H1 (cell line): Measurements from ENCODE around the gene MMP24OS. TPM values are rescaled to one million over a fixed set of nuclear protein-coding genes. Genes with fewer than 3 reads are reported as not detected.

Experiments
- CTCF ChIA-PET: fragments of 300-600 bp; sonication (Branson Sonifier 250); formaldehyde crosslinking; loops from one replicate; lab custom pipeline; 2021; ENCODE audit not compliant: partially characterized antibody; lab: Charles Lee
- POLR2A ChIA-PET: fragments of 300-600 bp; sonication (Branson Sonifier 250); formaldehyde crosslinking; loops from one replicate; lab custom pipeline; 2021; ENCODE audit warnings: inconsistent platforms; ENCODE audit not compliant: partially characterized antibody; lab: Charles Lee
- DNase-seq, 2 experiments: peaks; one replicate each; pipeline versions ENCODE4 v3.0.0 to v3.0.0-alpha.2; 2010 to 2022; ENCODE audit warnings: low spot score in 2 of 2, low read depth in 1 of 2, mixed read lengths in 1 of 2
- FAIRE-seq: peaks from 2 replicates; lab custom pipeline; 2011; peaks lifted over from hg19 to GRCh38; lab: Jason Lieb, UNC
- H2AFZ ChIP-seq: 2 replicates; pipeline ENCODE4 v1.8.1; 2012; ENCODE audit warnings: low read length, inconsistent platforms
- H2AK5ac ChIP-seq: 2 replicates; pipeline ENCODE4 v1.6.1; 2013; ENCODE audit warnings: low read depth, low read length
- H2BK120ac ChIP-seq: replicated peaks from 2 replicates; pipeline ENCODE3; 2013; ENCODE audit warnings: low read depth, low read length, inconsistent platforms
- H2BK12ac ChIP-seq: 2 replicates; pipeline ENCODE4 v1.6.1; 2013; ENCODE audit warnings: low read depth, low read length
- H2BK15ac ChIP-seq: 2 replicates; pipeline ENCODE4 v1.6.1; 2013; ENCODE audit warnings: low read length
- H2BK20ac ChIP-seq: 2 replicates; pipeline ENCODE4 v1.6.1; 2013; ENCODE audit warnings: low read length
- H2BK5ac ChIP-seq: 2 replicates; pipeline ENCODE4 v1.6.1; 2013; ENCODE audit warnings: low read depth, low read length
- H3K14ac ChIP-seq: 2 replicates; pipeline ENCODE4 v1.6.1; 2013; ENCODE audit warnings: inconsistent platforms; ENCODE audit not compliant: insufficient read length
- H3K18ac ChIP-seq: 2 replicates; pipeline ENCODE4 v1.6.1; 2013; ENCODE audit warnings: low read length; ENCODE audit errors: extremely low read depth
- H3K23ac ChIP-seq: 2 replicates; pipeline ENCODE4 v1.6.1; 2013; ENCODE audit warnings: inconsistent platforms; ENCODE audit not compliant: insufficient read length
- H3K23me2 ChIP-seq: 2 replicates; pipeline ENCODE4 v1.6.1; 2013; ENCODE audit warnings: low read depth, low read length
- H3K27ac ChIP-seq: 2 replicates; pipeline ENCODE4 v1.6.1; 2011; ENCODE audit warnings: low read depth, low read length, inconsistent platforms
- H3K27me3 ChIP-seq, 4 experiments: replicated peaks in 1 of 4; 1 replicate in 1 of 4; 2 replicates in 3 of 4; pipeline versions ENCODE4 v1.6.1 to v1.8.1; 2011 to 2013; ENCODE audit warnings: low read length in 3 of 4, mild to moderate bottlenecking in 3 of 4, inconsistent platforms in 2 of 4, mixed read lengths in 2 of 4, moderate library complexity in 1 of 4; ENCODE audit not compliant: control insufficient read depth in 3 of 4, insufficient read depth in 3 of 4; ENCODE audit errors: extremely low read depth in 1 of 4
- H3K36me3 ChIP-seq, 4 experiments: 2 replicates each; pipeline versions ENCODE4 v1.6.1 to v1.8.1; 2011 to 2013; ENCODE audit warnings: mild to moderate bottlenecking in 4 of 4, low read length in 3 of 4, moderate library complexity in 2 of 4, control low read depth in 1 of 4, inconsistent platforms in 1 of 4; ENCODE audit not compliant: insufficient read depth in 4 of 4, control insufficient read depth in 2 of 4
- H3K4ac ChIP-seq: replicated peaks from 2 replicates; pipeline ENCODE3; 2013; ENCODE audit warnings: low read length, low read depth, mixed read lengths, inconsistent platforms; ENCODE audit not compliant: insufficient read length
- H3K4me1 ChIP-seq, 4 experiments: replicated peaks in 1 of 4; 1 replicate in 1 of 4; 2 replicates in 3 of 4; pipeline versions ENCODE4 v1.6.1 to v1.8.1; 2011 to 2013; ENCODE audit warnings: low read length in 3 of 4, inconsistent platforms in 2 of 4, mixed read lengths in 1 of 4; ENCODE audit not compliant: insufficient read depth in 4 of 4, control insufficient read depth in 3 of 4
- H3K4me2 ChIP-seq, 2 experiments: 2 replicates each; pipeline versions ENCODE4 v1.6.1 to v1.8.1; 2011 to 2013; ENCODE audit warnings: low read depth in 2 of 2, low read length in 2 of 2, control low read depth in 1 of 2, inconsistent platforms in 1 of 2, mild to moderate bottlenecking in 1 of 2; ENCODE audit not compliant: insufficient read depth in 1 of 2
- H3K4me3 ChIP-seq, 4 experiments: fragments of 200-600, 300-600 bp in 1 of 4; sonication (generic), shearing (Covaris generic), sonication (Bioruptor Twin) in 1 of 4; 2 replicates each; pipeline versions ENCODE4 v1.5.1 to v1.8.1; 2011 to 2016; ENCODE audit warnings: low read length in 4 of 4, low read depth in 3 of 4, control low read depth in 2 of 4, inconsistent platforms in 2 of 4, mild to moderate bottlenecking in 2 of 4, mixed read lengths in 1 of 4, moderate library complexity in 1 of 4; ENCODE audit not compliant: insufficient read depth in 2 of 4; ENCODE audit errors: extremely low read depth in 1 of 4
- H3K56ac ChIP-seq: replicated peaks from 2 replicates; pipeline ENCODE3; 2013; ENCODE audit warnings: low read depth, mild to moderate bottlenecking, mixed read lengths, low read length, inconsistent platforms; ENCODE audit not compliant: insufficient read length
- H3K79me1 ChIP-seq: 2 replicates; pipeline ENCODE4 v1.6.1; 2013; ENCODE audit warnings: low read depth, low read length, control low read depth
- H3K79me2 ChIP-seq, 2 experiments: 2 replicates each; pipeline versions ENCODE4 v1.6.1 to v1.8.1; 2012 to 2013; ENCODE audit warnings: low read length in 2 of 2, mild to moderate bottlenecking in 2 of 2, inconsistent platforms in 1 of 2; ENCODE audit not compliant: insufficient read depth in 2 of 2, control insufficient read depth in 1 of 2
- H3K9ac ChIP-seq, 4 experiments: replicated peaks in 1 of 4; 1 replicate in 1 of 4; 2 replicates in 3 of 4; pipeline versions ENCODE4 v1.6.1 to v1.8.1; 2011 to 2013; ENCODE audit warnings: low read depth in 3 of 4, low read length in 3 of 4, control low read depth in 2 of 4, mild to moderate bottlenecking in 2 of 4, moderate library complexity in 2 of 4, inconsistent platforms in 1 of 4; ENCODE audit errors: extremely low read depth in 1 of 4
- H3K9me3 ChIP-seq, 2 experiments: 2 replicates each; pipeline versions ENCODE4 v1.6.1 to v1.8.1; 2012 to 2013; ENCODE audit warnings: mild to moderate bottlenecking in 2 of 2, moderate library complexity in 2 of 2, control low read depth in 1 of 2, inconsistent platforms in 1 of 2, low read depth in 1 of 2, low read length in 1 of 2, mixed read lengths in 1 of 2; ENCODE audit not compliant: insufficient read depth in 2 of 2
- H4K20me1 ChIP-seq, 2 experiments: replicated peaks in 1 of 2; 2 replicates each; pipeline versions ENCODE3 to v1.8.1; 2011 to 2013; ENCODE audit warnings: inconsistent platforms in 2 of 2, low read length in 2 of 2, mild to moderate bottlenecking in 1 of 2; ENCODE audit not compliant: insufficient read depth in 2 of 2, control insufficient read depth in 1 of 2
- H4K5ac ChIP-seq: 2 replicates; pipeline ENCODE4 v1.6.1; 2013; ENCODE audit warnings: low read length, low read depth, mixed read lengths, inconsistent platforms; ENCODE audit not compliant: insufficient read length
- H4K8ac ChIP-seq: 2 replicates; pipeline ENCODE4 v1.8.0; 2013; ENCODE audit warnings: mild to moderate bottlenecking, moderate library complexity, low read length, inconsistent platforms; ENCODE audit not compliant: insufficient read depth; ENCODE audit errors: extremely low read depth
- H4K91ac ChIP-seq: replicated peaks from 2 replicates; pipeline ENCODE3; 2013; ENCODE audit warnings: low read length, mixed read lengths, inconsistent platforms; ENCODE audit not compliant: insufficient read length
- CHD1 ChIP-seq: IDR thresholded peaks from 2 replicates; pipeline ENCODE4 v1.6.1; 2012; ENCODE audit warnings: low read depth, low read length, improper control_type of control experiment
- HDAC2 ChIP-seq, 2 experiments: fragments of 300-600 bp in 1 of 2; sonication (generic) in 1 of 2; IDR thresholded peaks; 2 replicates each; pipeline ENCODE4 v1.6.1; 2011 to 2012; ENCODE audit warnings: low read depth in 2 of 2, low read length in 2 of 2, mild to moderate bottlenecking in 2 of 2, moderate library complexity in 2 of 2, borderline replicate concordance in 1 of 2, inconsistent platforms in 1 of 2
- KDM1A ChIP-seq: fragments of 200-600, 300-600 bp; sonication (generic); IDR thresholded peaks from 2 replicates; pipeline ENCODE4 v1.7.1; 2016; ENCODE audit warnings: mild to moderate bottlenecking, low read length, borderline replicate concordance
- MAFK ChIP-seq: IDR thresholded peaks from 2 replicates; pipeline ENCODE4 v1.6.1; 2012; ENCODE audit warnings: low read depth, mild to moderate bottlenecking, improper control_type of control experiment, low read length
- RNF2 ChIP-seq: fragments of 200-900, 300-1000 bp; sonication (generic); IDR thresholded peaks from 2 replicates; pipeline ENCODE4 v1.7.1; 2016; ENCODE audit warnings: borderline replicate concordance, low read depth, mild to moderate bottlenecking, antibody characterized with exemption, low read length; ENCODE audit not compliant: poor library complexity, severe bottlenecking; ENCODE audit errors: missing control alignments
- SIX5 ChIP-seq: IDR thresholded peaks from 2 replicates; pipeline ENCODE4 v1.6.1; 2011; ENCODE audit warnings: mild to moderate bottlenecking, low read depth, low read length
- SUZ12 ChIP-seq: fragments of 200-600 bp; sonication (generic); IDR thresholded peaks from 2 replicates; pipeline ENCODE4 v1.6.1; 2012; ENCODE audit warnings: mild to moderate bottlenecking, inconsistent platforms, low read length, moderate library complexity, mixed read lengths
- TAF1 ChIP-seq: IDR thresholded peaks from 2 replicates; pipeline ENCODE4 v1.6.1; 2011; ENCODE audit warnings: mild to moderate bottlenecking, low read depth, low read length
- WGBS, 2 experiments: shearing (Covaris generic) in 1 of 2; methylation state at CpG; one replicate each; pipeline versions ENCODE4 v1.1.6 to v1.1.7; 2013 to 2015; ENCODE audit warnings: low lambda C conversion rate in 2 of 2, mixed read lengths in 2 of 2, inconsistent platforms in 1 of 2, low coverage in 1 of 2, missing lambda C conversion rate in 1 of 2; ENCODE audit not compliant: insufficient replicate concordance in 2 of 2, insufficient coverage in 1 of 2, insufficient read length in 1 of 2; ENCODE audit errors: extremely low coverage in 1 of 2, missing lambda C conversion rate in 1 of 2; 5-methylcytosine and 5-hydroxymethylcytosine counted together
- polyA plus RNA-seq, 7 experiments: library from polyadenylated mRNA; depleted of rRNA in 3 of 7; stranded (reverse) in 5 of 7; unstranded in 2 of 7; fragments of >200 nt in 5 of 7; fragments of 200-250 nt in 2 of 7; gene quantifications; 1 replicate in 5 of 7; 2 replicates in 1 of 7; 4 replicates in 1 of 7; pipeline versions ENCODE4 v1.2.1 to v1.2.3, GENCODE V29; 2011 to 2013; ENCODE audit warnings: missing spikeins in 2 of 7, mixed read lengths in 2 of 7
- total RNA-seq: library from RNA; stranded (reverse); fragmentation: NEBNext Ultra II Directional; extraction: Animal tissue kit (Norgen Biotek cat#: 25700); gene quantifications from 2 replicates; pipeline ENCODE4 v1.2.1, GENCODE V29; 2021
- TF ChIP-seq, protein P1 (sequence below): IDR thresholded peaks from 2 replicates; pipeline ENCODE4 v1.6.1; 2012; ENCODE audit warnings: inconsistent platforms

Gene MMP24OS
- total and polyA plus RNA-seq, 2 of the 8 experiments (the other 6 are each of a cell fraction or from before 2014, with no cell fraction given) = 19.0 to 21.3 TPM

DNA sequence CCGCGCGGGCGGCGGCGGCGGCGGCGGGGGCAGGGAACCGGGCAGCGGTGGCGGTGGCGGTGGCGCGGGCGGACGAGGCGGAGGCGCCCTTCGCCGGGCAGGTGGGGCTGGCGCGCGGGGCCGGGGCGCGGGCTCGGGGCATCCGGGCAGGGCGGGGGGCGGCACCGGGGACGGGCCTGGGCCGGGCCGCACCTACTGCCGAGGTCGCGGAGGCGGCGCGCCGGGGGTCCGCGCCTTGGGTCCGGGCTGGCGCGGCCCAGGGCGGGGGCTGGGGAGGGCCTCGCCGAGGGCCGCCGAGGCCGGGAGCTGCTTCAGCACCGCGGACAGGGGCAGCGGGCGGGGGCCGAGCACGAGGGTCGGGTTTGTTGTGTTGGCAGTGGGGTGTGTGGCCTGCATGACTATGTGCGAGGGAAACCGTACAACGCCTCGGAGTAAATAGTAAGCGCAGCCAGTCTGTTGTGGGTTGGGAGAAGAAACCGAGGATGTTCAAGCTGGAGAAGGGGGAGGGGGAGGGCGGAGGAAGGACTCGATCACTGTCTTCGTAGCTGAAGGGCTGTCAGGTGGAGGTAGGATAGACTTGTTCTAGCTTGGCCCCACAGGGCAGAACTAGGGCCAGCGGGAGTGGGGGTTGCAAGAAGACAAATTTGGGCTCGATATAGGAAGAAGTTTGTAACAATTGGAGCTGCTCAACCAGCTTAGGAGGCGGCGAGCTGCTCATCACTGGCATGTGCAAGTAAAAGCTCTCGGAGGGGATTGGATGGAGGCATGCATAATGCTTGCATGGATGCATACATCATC lies 50.8 kb downstream of the MMP24OS start:
- Histone ChIP-seq H3K79me1 (no peaks in the 10 kb centered on the region; the same call in 1 of the 2 replicates), H2AFZ (no peak overlapping the region), H3K9ac (peak overlapping the region in 2 of 4 experiments; percentile 14 to 31; a peak in 1 of 7 replicates), H3K23me2 (peaks cover 11% of the 10 kb centered on the region; the same call in 1 of the 2 replicates), H3K14ac (no peak overlapping the region), H2AK5ac (no peak overlapping the region), H3K9me3 (no peaks in the 10 kb centered on the region), H3K79me2 (peaks cover 0 to 3% of the 10 kb centered on the region in 2 experiments; a peak in 1 of 4 replicates), H2BK20ac (no peak overlapping the region), H3K36me3 (peaks cover 0 to 3% (median 0%) of the 10 kb centered on the region in 4 experiments; a peak in 1 of 8 replicates), H4K91ac (no peak overlapping the region), H3K18ac (no peak overlapping the region), H3K4ac (no peak overlapping the region), H3K56ac (no peak overlapping the region), H3K4me3 (peak overlapping the region; percentile 44 to 59 (median 52)), H3K4me1 (peaks cover 0 to 14% (median 6%) of the 10 kb centered on the region in 4 experiments; a peak in 5 of 7 replicates), H3K27me3 (peaks cover 0 to 13% (median 2%) of the 10 kb centered on the region in 4 experiments; a peak in 2 of 7 replicates), H2BK15ac (no peak overlapping the region), H4K8ac (peak overlapping the region; percentile 62; the same call in 1 of the 2 replicates), H3K23ac (no peak overlapping the region), H4K5ac (no peak overlapping the region), H3K4me2 (peak overlapping the region; percentile 74 to 93), H2BK12ac (0 out of 2 replicates have a peak overlapping the region, but pooled peaks have one; percentile 50), H4K20me1 (no peaks in the 10 kb centered on the region), H2BK120ac (no peak overlapping the region), H2BK5ac (no peak overlapping the region; the same call in 1 of the 2 replicates), H3K27ac (no peak overlapping the region)
- WGBS, 2 experiments = 15% methylated on average over 18 of the region's 74 CpGs; no CpG with 5 or more reads in 1 of the 2 experiments
- ChIA-PET CTCF (interaction anchor here (0.8 to 2.6 kb wide), 11 partner anchors 15 to 131 kb away, joined by 3 to 13 read pairs (median 5); partner anchors contain the start of genes EDEM2 and EIF6), POLR2A (interaction anchor here (0.8 to 4.9 kb wide), 8 partner anchors 9 to 54 kb away, joined by 3 to 41 read pairs (median 4); partner anchors contain the start of gene MMP24OS)
- peak in 1 of 2 experiments; percentile 89 for DNase-seq
- FAIRE-seq = no peak
- TF ChIP-seq SUZ12 (no peak), HDAC2 (IDR thresholded peaks at IDR 0.05; ENCODE audit: borderline replicate concordance in 1 of 2, low read depth in 2 of 2, low read length in 2 of 2) (peak; percentile 81 to 87; a peak in 3 of 4 replicates), RNF2 (no peak), MAFK (no peak), SIX5 (no peak), TAF1 (0 out of 2 replicates have a peak, but pooled peaks have one; percentile 17), KDM1A (peak; percentile 21; the same call in 1 of the 2 replicates), CHD1 (no peak)
- TF ChIP-seq, protein P1, sequence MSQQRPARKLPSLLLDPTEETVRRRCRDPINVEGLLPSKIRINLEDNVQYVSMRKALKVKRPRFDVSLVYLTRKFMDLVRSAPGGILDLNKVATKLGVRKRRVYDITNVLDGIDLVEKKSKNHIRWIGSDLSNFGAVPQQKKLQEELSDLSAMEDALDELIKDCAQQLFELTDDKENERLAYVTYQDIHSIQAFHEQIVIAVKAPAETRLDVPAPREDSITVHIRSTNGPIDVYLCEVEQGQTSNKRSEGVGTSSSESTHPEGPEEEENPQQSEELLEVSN = peak; percentile 92
